Measurements from ENCODE around the gene NRXN3. TPM values are rescaled to one million over a fixed set of nuclear protein-coding genes. Genes with fewer than 3 reads are reported as not detected.

Gene NRXN3
- total RNA-seq, 1 donor from 2014 or later = 18.0 TPM

GRCh38 chr14:78491048-78491447, 320.9 kb downstream of the NRXN3 start:
- Histone ChIP-seq H3K9me3 (ENCODE audit: insufficient read depth, low read depth, low read length) (no peaks in the 10 kb centered on the region), H3K4me2 (ENCODE audit: low read length) (no peak overlapping the region), H2AFZ (ENCODE audit: low read depth, low read length) (no peak overlapping the region), H3K9ac (ENCODE audit: low read length) (no peak overlapping the region), H3K36me3 (ENCODE audit: insufficient read depth, low read length) (no peaks in the 10 kb centered on the region), H3K79me2 (ENCODE audit: insufficient read depth, low read length) (no peaks in the 10 kb centered on the region), H3K4me1 (ENCODE audit: insufficient read depth, low read length) (no peaks in the 10 kb centered on the region), H3K4me3 (ENCODE audit: insufficient read depth, low read depth, low read length) (no peak overlapping the region), H4K20me1 (ENCODE audit: insufficient read depth, low read length) (no peaks in the 10 kb centered on the region), H3K27me3 (ENCODE audit: insufficient read depth, low read length) (no peaks in the 10 kb centered on the region), H3K27ac (ENCODE audit: low read depth, low read length) (no peak overlapping the region)
- Mint-ChIP-seq H3K4me1 (ENCODE audit: low read depth, unreplicated experiment) (peaks cover 15% of the 10 kb centered on the region), H3K27ac (ENCODE audit: unreplicated experiment) (no peak overlapping the region), H3K9me3 (ENCODE audit: unreplicated experiment) (no peaks in the 10 kb centered on the region), H3K4me3 (ENCODE audit: unreplicated experiment) (no peak overlapping the region), H3K27me3 (ENCODE audit: low read depth, unreplicated experiment) (peaks cover 6% of the 10 kb centered on the region), H3K36me3 (ENCODE audit: low read depth, unreplicated experiment) (no peaks in the 10 kb centered on the region)
- FAIRE-seq (no peak), DNase-seq (ENCODE audit: low read depth) (no peak)
- no peak for TF ChIP-seq CTCF (IDR thresholded peaks at IDR 0.05; ENCODE audit: insufficient read depth, low read depth, low read length)
- TF ChIP-seq EZH2 (IDR thresholded peaks at IDR 0.05; ENCODE audit: insufficient read depth, low read length) = no peak

GRCh38 chr14:78498062-78498595, 328.0 kb downstream of the NRXN3 start:
- H3K4me3 Mint-ChIP-seq (ENCODE audit: unreplicated experiment) = no peak overlapping the region
- H3K27me3 Mint-ChIP-seq (ENCODE audit: low read depth, unreplicated experiment) = peaks cover 5% of the 10 kb centered on the region
- peaks cover 8% of the 10 kb centered on the region for H3K4me1 Mint-ChIP-seq (ENCODE audit: low read depth, unreplicated experiment)

More at GRCh38 chr14:78498062-78498595, 328.0 kb downstream of the NRXN3 start:
- no peak overlapping the region for H3K27ac Mint-ChIP-seq (ENCODE audit: unreplicated experiment)
- TF ChIP-seq CTCF (IDR thresholded peaks at IDR 0.05; ENCODE audit: insufficient read depth, low read depth, low read length) = no peak
- TF ChIP-seq EZH2 (IDR thresholded peaks at IDR 0.05; ENCODE audit: insufficient read depth, low read length) = no peak
- no peaks in the 10 kb centered on the region for H3K4me1 ChIP-seq (ENCODE audit: insufficient read depth, low read length)
- no peaks in the 10 kb centered on the region for H3K79me2 ChIP-seq (ENCODE audit: insufficient read depth, low read length)
- H3K36me3 ChIP-seq (ENCODE audit: insufficient read depth, low read length) = no peaks in the 10 kb centered on the region
- no peaks in the 10 kb centered on the region for H3K9me3 ChIP-seq (ENCODE audit: insufficient read depth, low read depth, low read length)
- no peak overlapping the region for H3K4me3 ChIP-seq (ENCODE audit: insufficient read depth, low read depth, low read length)
- H3K27me3 ChIP-seq (ENCODE audit: insufficient read depth, low read length) = no peaks in the 10 kb centered on the region
- H3K4me2 ChIP-seq (ENCODE audit: low read length) = no peak overlapping the region
- FAIRE-seq (no peak), DNase-seq (ENCODE audit: low read depth) (no peak)
- H3K27ac ChIP-seq (ENCODE audit: low read depth, low read length) = no peak overlapping the region
- no peaks in the 10 kb centered on the region for H3K9me3 Mint-ChIP-seq (ENCODE audit: unreplicated experiment)
- H3K9ac ChIP-seq (ENCODE audit: low read length) = no peak overlapping the region
- H2AFZ ChIP-seq (ENCODE audit: low read depth, low read length) = no peak overlapping the region
- no peaks in the 10 kb centered on the region for H3K36me3 Mint-ChIP-seq (ENCODE audit: low read depth, unreplicated experiment)
- H4K20me1 ChIP-seq (ENCODE audit: insufficient read depth, low read length) = no peaks in the 10 kb centered on the region

Measured in astrocyte (in vitro differentiated cells and primary cell).